Psoas muscle (tissue), 8 donors: ENCODE data around the gene SART1. TPM values are rescaled to one million over a fixed set of nuclear protein-coding genes. Genes with fewer than 3 reads are reported as not detected.

Source experiments
- ATAC-seq, 4 donors: fragments of 200-7000 bp; cut with Tn5 transposase; one replicate each; pipeline ENCODE4 v1.9.1; 2020; ENCODE audit warnings: moderate library complexity in 3 of 4, mild to moderate bottlenecking in 2 of 4
- DNase-seq, 2 donors: peaks; one replicate each; pipeline ENCODE4 v3.0.0-alpha.2; 2020
- H3K27ac ChIP-seq: fragments of 200-600 bp; one replicate; pipeline ENCODE4 v1.8.0; 2022
- H3K27me3 ChIP-seq, 3 donors: fragments of 200-600 bp in 1 of 3; one replicate each; pipeline versions ENCODE4 v1.6.1 to v1.8.0; 2013 to 2022; ENCODE audit warnings: low read length in 2 of 3, mild to moderate bottlenecking in 2 of 3, moderate library complexity in 1 of 3; ENCODE audit not compliant: insufficient read depth in 3 of 3
- H3K36me3 ChIP-seq, 2 donors: fragments of 200-600 bp in 1 of 2; one replicate each; pipeline versions ENCODE4 v1.6.1 to v1.8.0; 2013 to 2022; ENCODE audit warnings: low read depth in 1 of 2, mild to moderate bottlenecking in 1 of 2, moderate library complexity in 1 of 2; ENCODE audit not compliant: insufficient read depth in 1 of 2
- H3K4me1 ChIP-seq: fragments of 200-600 bp; one replicate; pipeline ENCODE4 v1.8.0; 2022
- H3K4me3 ChIP-seq: fragments of 200-600 bp; one replicate; pipeline ENCODE4 v1.8.0; 2022; ENCODE audit warnings: mild to moderate bottlenecking
- H3K9me3 ChIP-seq: fragments of 200-600 bp; one replicate; pipeline ENCODE4 v1.8.0; 2022
- CTCF ChIP-seq: fragments of 200-600 bp; IDR thresholded peaks from one replicate; pipeline ENCODE4 v1.8.0; 2022; ENCODE audit warnings: antibody characterized with exemption
- WGBS, 3 donors: extraction: QIAGEN DNeasy Blood & Tissue Kit; methylation state at CpG; one replicate each; pipeline versions ENCODE4 v1.1.6 to v1.1.7; 2013; 5-methylcytosine and 5-hydroxymethylcytosine counted together
- intact Hi-C, 2 donors: fragments of 100-400 bp; cut with DNase I; formaldehyde crosslinking; loops; one replicate each; pipeline versions ENCODE4 v1.11.0 to v1.14.2; 2022
- polyA plus RNA-seq, 3 donors: library from polyadenylated mRNA; stranded (reverse); fragments of 200-250 nt; gene quantifications; one replicate each; pipeline ENCODE4 v1.2.3, GENCODE V29; 2013
- total RNA-seq, 4 donors: library from RNA; stranded (reverse); fragmentation: NEBNext Ultra II Directional in 2 of 4; extraction: Animal tissue kit (Norgen Biotek cat#: 25700) in 2 of 4; gene quantifications; one replicate each; pipeline versions ENCODE4 v1.2.1 to v1.2.4, GENCODE V29; 2021 to 2023
- donor health status: healthy with polysubstance abuse.
- donor health status: DM: no; HTN: no; CAD: no; lungs with moderate emphysema.
- donor health status: Bipolar disorder and iron deficiency.
- donor health status: healthy.
- donor health status: DM: yes; HTN: yes; CAD: no.
- donor health status: DM: no; HTN: no; CAD: no.
- donor health status: DM: no; HTN: no; CAD: no.
- donor health status: DM: yes; HTN: yes; CAD: no.

The SART1 gene
- total and polyA plus RNA-seq, 7 donors = 36.3 to 58.7 (median 49.2) TPM

- Histone ChIP-seq H3K4me1 (peaks cover 13% of the 10 kb centered on the region), H3K27ac (no peak overlapping the region), H3K27me3 (no peaks in the 10 kb centered on the region), H3K9me3 (no peaks in the 10 kb centered on the region), H3K36me3 (peaks cover 0 to 44% of the 10 kb centered on the region in 2 donors), H3K4me3 (no peak overlapping the region)
- TF ChIP-seq CTCF = no peak
- no peak for DNase-seq
- 63 to 90% (median 75%) methylated on average over 2 of the region's 2 CpGs for WGBS, 3 donors
- ATAC-seq = no peak
- intact Hi-C loops = no loop called here
Observed at GRCh38 chr11:65997286-65997685, 35.8 kb downstream of the SART1 start.

- WGBS, 3 donors = 0 to 1% (median 0%) methylated on average over 55 of the region's 55 CpGs
- intact Hi-C loops = loop anchor here (1.0 to 5.0 kb wide), 2 partner anchors 40 to 41 kb away; partner anchors contain the start of gene SART1 (in 2 of the 2)
- no peaks in the 10 kb centered on the region for H3K27me3 ChIP-seq
- ATAC-seq (peak; percentile 87 to 92 (median 88)), DNase-seq (peak; percentile 90 to 95)
- H3K4me3 ChIP-seq = peak within 1 kb of the TSS; percentile 74
- TF ChIP-seq CTCF = no peak
- H3K36me3 ChIP-seq = peaks cover 0 to 66% of the 10 kb centered on the region in 2 donors
- no peaks in the 10 kb centered on the region for H3K9me3 ChIP-seq
- H3K27ac ChIP-seq = peak within 1 kb of the TSS; percentile 96
- H3K4me1 ChIP-seq = peaks cover 30% of the 10 kb centered on the region
Observed at GRCh38 chr11:66001942-66002647, 40.6 kb downstream of the SART1 start, which contains the start of the genes BANF1 and EIF1AD. Gene BANF1, plus strand, starts transcription at chr11:66002503. Its CDS starts 748 bp downstream, at chr11:66003251. Gene EIF1AD, minus strand, starts transcription at chr11:66002157. Its CDS starts 1,768 bp downstream, at chr11:66000389.

GRCh38 chr11:66002648-66003225 is 41.2 kb downstream of the SART1 start:
- intact Hi-C loops = loop anchor here (1.0 to 5.0 kb wide), 2 partner anchors 40 to 41 kb away; partner anchors contain the start of gene SART1 (in 2 of the 2)
- 0% methylated on average over 21 to 40 of the region's 40 CpGs for WGBS, 3 donors
- H3K27ac ChIP-seq = peak overlapping the region; percentile 96
- H3K9me3 ChIP-seq = no peaks in the 10 kb centered on the region
- ATAC-seq (peak; percentile 72 to 80 (median 78)), DNase-seq (peak; percentile 82 to 91)
- H3K4me1 ChIP-seq = peaks cover 34% of the 10 kb centered on the region
- H3K36me3 ChIP-seq = peaks cover 0 to 59% of the 10 kb centered on the region in 2 donors
- no peaks in the 10 kb centered on the region for H3K27me3 ChIP-seq
- peak overlapping the region; percentile 74 for H3K4me3 ChIP-seq
- no peak for TF ChIP-seq CTCF

- WGBS, 3 donors = 49 to 70% (median 51%) methylated on average over 6 of the region's 6 CpGs
- peaks cover 0 to 54% of the 10 kb centered on the region in 2 donors for H3K36me3 ChIP-seq
- intact Hi-C loops = loop anchor here in 1 of 2 donors (5.0 kb wide), 1 partner anchor 41 kb away; the partner anchor contains the start of gene SART1
Observed at GRCh38 chr11:66003291-66003690, 41.8 kb downstream of the SART1 start.

More at GRCh38 chr11:66003291-66003690, 41.8 kb downstream of the SART1 start:
- Histone ChIP-seq H3K9me3 (no peaks in the 10 kb centered on the region), H3K4me1 (peaks cover 34% of the 10 kb centered on the region), H3K4me3 (peak overlapping the region; percentile 74), H3K27me3 (no peaks in the 10 kb centered on the region), H3K27ac (peak overlapping the region; percentile 96)
- ATAC-seq = no peak
- DNase-seq = no peak
- TF ChIP-seq CTCF = no peak
